Measurements from ENCODE around the gene POLD2.

The POLD2 gene

DNA sequence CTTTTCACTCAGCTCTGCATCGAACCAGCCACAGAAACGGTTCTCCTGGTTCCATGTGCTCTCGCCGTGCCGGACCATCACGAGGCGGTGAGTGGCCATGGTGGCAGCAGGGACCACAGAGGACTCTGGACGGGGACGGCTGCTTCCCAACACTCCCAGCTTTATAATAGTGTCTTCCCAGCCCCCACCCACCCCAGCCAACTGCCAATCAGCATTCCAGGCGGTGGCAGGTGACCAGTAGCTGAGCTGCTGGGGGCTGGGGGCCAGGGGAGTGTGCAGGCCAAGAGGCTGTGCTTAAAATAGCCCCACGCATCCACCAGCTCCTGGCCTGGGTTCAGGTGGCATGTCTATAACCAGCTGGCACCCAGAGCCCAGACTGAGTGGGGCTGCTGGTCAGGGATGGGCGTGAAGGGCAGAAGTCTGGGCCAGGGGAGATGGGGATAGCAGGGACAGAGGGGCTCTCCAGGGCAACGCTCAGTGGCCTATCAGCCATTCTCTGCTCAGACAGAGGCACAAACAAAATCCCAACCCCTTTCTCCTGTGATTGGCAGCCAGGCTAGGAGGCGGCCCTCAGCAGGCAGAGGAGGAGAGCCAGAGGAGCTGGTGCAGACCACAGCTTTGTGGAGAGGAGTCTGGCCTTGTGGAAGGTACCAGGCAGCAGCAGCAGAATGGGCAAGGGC is 57.8 kb downstream of the POLD2 start, which contains the start of gene PGAM2:
TSS of gene PGAM2 (minus strand) at position 137 of the 680 bp plus-strand sequence. CDS start at position 99, 38 bp downstream.
- Mint-ChIP-seq H3K4me1 (peaks cover 39% of the 10 kb centered on the region), H3K27ac (peak within 1 kb of the TSS; percentile 19 to 80), H3K27me3 (no peaks in the 10 kb centered on the region), H3K4me3 (peak within 1 kb of the TSS in 1 of 2 donors; percentile 33), H3K9me3 (no peaks in the 10 kb centered on the region)
- DNase-seq, result no peak
- ATAC-seq, result peak; percentile 41

DNA sequence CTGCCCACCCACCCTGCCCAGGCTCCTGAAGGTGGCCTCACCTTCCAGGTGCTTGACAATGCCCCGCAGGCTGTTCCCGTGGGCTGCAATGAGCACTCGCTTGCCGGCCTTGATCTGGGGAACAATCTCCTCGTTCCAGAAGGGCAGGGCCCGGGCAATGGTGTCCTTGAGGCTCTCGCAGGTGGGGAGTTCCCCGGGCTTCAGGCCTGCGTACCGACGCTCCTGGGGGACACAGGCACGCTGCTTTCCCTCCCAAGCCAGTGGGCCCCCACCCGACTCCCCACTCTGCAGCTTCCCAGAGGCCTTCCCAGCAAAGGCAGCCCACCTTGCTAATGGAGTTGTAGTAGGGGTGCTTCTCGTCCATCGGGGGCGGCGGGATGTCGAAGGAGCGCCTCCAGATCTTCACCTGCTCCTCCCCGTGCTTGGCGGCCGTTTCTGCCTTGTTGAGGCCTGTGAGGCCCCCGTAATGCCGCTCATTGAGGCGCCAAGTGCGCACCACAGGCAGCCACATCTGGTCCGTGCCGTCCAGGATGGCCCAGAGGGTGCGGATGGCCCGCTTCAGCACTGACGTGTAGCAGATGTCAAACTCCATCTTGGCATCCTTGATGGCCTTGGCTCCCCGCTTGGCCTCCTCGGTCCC is 58.4 kb downstream of the POLD2 start:
- Mint-ChIP-seq H3K27ac (peak overlapping the region in 1 of 2 donors; percentile 55), H3K4me1 (peaks cover 39% of the 10 kb centered on the region), H3K27me3 (no peaks in the 10 kb centered on the region), H3K4me3 (peak overlapping the region in 1 of 2 donors; percentile 3), H3K9me3 (no peaks in the 10 kb centered on the region)
- DNase-seq (no peak), ATAC-seq (peak; percentile 5)
